HG03139 (cell line): ENCODE measurements around the gene KRT20.

ENCODE experiments used
- ATAC-seq: cut with Tn5 transposase; IDR thresholded peaks from one replicate; pipeline ENCODE4 v1.9.1; 2021; ENCODE audit not compliant: unreplicated experiment

The KRT20 gene

GRCh38 chr17:40854175-40854814, 30.7 kb downstream of the KRT20 start:
- no peak for ATAC-seq

GRCh38 chr17:40852364-40852763, 32.7 kb downstream of the KRT20 start:
- ATAC-seq, result no peak

GRCh38 chr17:40850293-40850972, 34.6 kb downstream of the KRT20 start:
- no peak for ATAC-seq

GRCh38 chr17:40849723-40850122, 35.3 kb downstream of the KRT20 start:
- no peak for ATAC-seq

GRCh38 chr17:40848583-40849235, 36.3 kb downstream of the KRT20 start:
- ATAC-seq, result no peak

GRCh38 chr17:40846515-40847144, 38.4 kb downstream of the KRT20 start:
- ATAC-seq, result no peak

GRCh38 chr17:40844671-40845107, 40.4 kb downstream of the KRT20 start:
- no peak for ATAC-seq

- no peak for ATAC-seq
These were observed 41.8 kb downstream of the KRT20 start for GRCh38 chr17:40843242-40843641.

GRCh38 chr17:40841246-40841645, 43.8 kb downstream of the KRT20 start:
- ATAC-seq, result no peak

GRCh38 chr17:40839194-40839593, 45.8 kb downstream of the KRT20 start:
- no peak for ATAC-seq

- ATAC-seq, result no peak
These were observed 49.0 kb downstream of the KRT20 start for GRCh38 chr17:40836020-40836419.

- ATAC-seq, result no peak
These were observed 51.2 kb downstream of the KRT20 start for GRCh38 chr17:40833882-40834281.

GRCh38 chr17:40832840-40833239, 52.2 kb downstream of the KRT20 start:
- no peak for ATAC-seq

GRCh38 chr17:40830085-40830776, 54.8 kb downstream of the KRT20 start:
- ATAC-seq, result no peak

GRCh38 chr17:40828454-40829044, 56.5 kb downstream of the KRT20 start:
- ATAC-seq, result no peak

GRCh38 chr17:40827746-40828453, 57.1 kb downstream of the KRT20 start:
- no peak for ATAC-seq
